ENCODE data around the gene PKDCC.

PKDCC gene

DNA sequence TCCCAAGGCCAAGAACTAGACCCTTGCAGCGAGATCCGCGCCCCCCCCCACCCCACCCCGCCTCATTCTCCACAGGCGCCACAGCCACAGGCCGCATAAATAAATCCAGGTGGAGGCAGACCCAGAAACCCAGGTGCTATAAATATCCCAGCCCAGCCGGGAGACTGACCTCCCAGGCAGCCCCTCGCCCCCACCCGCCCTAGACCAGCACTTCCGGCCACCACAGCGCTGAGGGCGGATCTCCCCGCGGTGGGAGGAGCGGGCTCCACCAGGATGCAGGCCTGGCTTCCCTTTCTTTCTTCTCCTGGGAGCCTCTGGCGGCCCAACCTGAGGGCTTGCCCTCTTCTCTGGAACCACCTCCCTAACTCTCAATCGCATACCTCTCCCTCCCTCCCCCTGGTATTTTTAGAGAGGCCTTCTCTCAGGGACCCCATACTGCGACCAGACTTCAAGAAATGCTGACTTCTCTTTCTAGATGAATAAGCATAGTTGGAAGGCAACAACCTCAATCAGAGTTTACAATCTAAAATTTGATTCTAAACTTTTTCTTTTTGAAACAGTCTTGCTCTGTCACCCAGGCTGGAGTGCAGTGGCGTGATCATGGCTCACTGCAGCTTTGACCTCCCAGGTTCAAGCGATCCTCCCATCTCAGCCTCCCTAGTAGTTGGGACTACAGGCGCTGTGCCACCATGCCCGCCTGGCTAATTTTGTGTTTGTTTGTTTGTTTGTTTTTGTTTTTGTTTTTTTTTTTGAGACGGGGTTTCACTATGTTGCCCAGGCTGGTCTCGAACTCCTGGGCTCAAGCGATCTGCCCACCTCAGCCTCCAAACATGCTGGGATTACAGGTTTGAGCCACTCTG, 55.0 kb downstream of the PKDCC start:
- TF ChIP-seq, protein P1, sequence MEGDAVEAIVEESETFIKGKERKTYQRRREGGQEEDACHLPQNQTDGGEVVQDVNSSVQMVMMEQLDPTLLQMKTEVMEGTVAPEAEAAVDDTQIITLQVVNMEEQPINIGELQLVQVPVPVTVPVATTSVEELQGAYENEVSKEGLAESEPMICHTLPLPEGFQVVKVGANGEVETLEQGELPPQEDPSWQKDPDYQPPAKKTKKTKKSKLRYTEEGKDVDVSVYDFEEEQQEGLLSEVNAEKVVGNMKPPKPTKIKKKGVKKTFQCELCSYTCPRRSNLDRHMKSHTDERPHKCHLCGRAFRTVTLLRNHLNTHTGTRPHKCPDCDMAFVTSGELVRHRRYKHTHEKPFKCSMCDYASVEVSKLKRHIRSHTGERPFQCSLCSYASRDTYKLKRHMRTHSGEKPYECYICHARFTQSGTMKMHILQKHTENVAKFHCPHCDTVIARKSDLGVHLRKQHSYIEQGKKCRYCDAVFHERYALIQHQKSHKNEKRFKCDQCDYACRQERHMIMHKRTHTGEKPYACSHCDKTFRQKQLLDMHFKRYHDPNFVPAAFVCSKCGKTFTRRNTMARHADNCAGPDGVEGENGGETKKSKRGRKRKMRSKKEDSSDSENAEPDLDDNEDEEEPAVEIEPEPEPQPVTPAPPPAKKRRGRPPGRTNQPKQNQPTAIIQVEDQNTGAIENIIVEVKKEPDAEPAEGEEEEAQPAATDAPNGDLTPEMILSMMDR (IDR thresholded peaks at IDR 0.05; ENCODE audit: low read depth, low read length): no peak
- H3K4me3 ChIP-seq (ENCODE audit: low read depth, low read length): peak overlapping the region; percentile 39

DNA sequence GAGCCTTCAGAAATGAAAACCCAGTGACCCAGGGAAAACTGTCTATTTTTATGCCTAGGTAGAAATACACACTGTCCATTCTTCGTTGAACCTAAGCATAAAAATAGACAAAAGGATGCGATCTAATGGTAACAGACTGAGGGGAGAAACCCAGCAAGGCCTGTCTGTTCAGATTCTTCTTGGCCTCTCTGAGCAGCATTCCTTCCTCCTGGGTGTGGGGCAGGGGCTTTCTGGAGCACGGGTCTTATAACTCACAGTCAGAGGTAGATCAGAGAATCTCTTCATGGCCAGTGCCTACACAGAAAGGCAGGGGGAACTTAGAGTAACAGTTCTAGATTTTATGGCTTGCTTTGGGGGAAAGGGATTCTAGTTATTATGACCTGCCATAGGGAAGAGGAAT, 56.0 kb downstream of the PKDCC start:
- TF ChIP-seq, protein P1 (IDR thresholded peaks at IDR 0.05; ENCODE audit: low read depth, low read length): no peak
- no peak overlapping the region for H3K4me3 ChIP-seq (ENCODE audit: low read depth, low read length)

DNA sequence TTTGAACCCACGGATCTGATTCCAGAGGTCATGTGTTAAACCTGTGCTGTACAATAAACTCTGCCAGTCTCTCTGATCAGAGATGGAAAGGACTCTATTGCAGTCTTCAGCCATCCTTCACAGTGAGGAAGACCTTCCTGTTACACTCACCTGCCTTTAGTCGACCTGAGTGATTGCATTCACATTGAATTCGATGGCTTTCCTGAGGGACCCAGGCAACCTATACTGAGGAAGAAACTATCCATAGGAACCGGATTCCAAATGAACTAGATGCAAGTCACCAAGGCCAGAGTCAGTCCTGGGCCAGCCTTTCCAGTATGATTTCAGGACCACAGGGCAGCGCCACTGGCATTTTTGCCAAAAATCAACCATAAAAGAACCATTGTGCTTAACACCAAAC, 56.8 kb downstream of the PKDCC start:
- TF ChIP-seq, protein P1 (IDR thresholded peaks at IDR 0.05; ENCODE audit: low read depth, low read length): no peak
- no peak overlapping the region for H3K4me3 ChIP-seq (ENCODE audit: low read depth, low read length)

DNA sequence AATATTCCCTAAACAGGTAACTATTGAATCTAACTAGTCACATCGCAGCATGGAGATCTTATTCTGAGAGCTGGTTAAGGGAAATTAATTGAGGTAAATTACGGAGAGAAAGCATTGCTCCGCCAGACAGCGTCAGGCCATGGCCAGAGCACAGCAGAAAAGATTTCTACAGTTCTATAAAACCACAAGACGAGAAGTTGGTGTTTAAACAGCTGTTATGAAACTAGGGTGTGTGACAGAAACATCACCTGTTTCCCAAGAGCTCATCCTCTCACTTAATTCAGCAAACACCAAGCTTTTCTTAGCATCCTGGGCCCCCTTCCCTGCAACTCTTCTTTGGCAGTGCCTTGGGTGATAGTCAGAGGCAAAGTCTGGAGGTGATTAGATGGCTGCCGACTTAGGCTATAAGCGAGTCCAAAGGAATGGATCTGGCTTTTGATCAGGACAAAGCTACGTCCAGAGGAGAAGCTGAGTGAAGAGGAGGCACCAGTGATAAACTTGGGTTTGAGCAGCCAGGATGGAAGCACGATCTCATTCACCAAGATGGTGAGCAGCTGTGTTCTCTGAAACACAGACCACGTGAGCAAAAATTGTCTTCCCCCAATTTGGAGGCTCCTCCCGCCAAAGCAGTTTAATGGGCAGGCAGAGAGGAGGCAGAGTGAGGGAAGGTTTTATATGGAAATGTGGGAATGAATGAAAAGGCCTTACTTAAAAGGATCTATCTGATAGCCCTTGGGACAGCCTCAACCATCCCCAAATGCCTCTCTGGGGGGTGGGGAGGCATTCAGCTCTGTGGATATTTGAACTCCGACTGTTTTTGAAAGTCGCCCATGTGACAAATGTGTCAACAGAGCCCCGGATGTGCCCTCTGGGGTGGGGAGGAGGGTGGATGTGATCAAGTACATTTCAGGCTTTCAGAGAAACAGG, 57.8 kb downstream of the PKDCC start:
- TF ChIP-seq, protein P1 (IDR thresholded peaks at IDR 0.05; ENCODE audit: low read depth, low read length): no peak
- no peak overlapping the region for H3K4me3 ChIP-seq (ENCODE audit: low read depth, low read length)

DNA sequence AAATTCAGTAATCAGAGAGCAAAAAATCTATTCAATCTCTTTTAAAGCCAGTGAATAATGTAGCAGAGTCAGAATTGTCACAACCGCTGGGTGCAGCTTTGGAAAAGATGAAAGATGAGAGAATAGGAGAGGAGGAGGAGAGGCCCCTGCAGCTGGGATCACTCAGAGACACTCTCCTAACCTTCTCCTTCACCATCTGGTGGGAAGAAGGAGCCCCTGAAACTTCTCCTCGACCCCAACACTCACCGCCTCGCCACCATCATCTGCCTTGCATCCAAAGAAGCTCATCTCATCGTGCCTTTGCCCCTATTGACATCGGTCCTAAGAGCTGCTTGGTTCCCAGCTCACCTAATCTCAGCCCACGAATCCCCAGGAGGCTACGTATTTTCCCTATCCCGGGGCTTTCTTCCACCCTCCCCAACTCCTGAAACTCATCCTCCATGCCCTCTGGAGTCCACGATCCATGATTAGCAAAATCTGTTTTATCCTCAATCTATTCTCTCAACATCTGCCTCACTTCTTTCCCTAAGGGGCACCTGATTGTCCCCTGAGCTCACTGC, 58.5 kb downstream of the PKDCC start:
- H3K4me3 ChIP-seq (ENCODE audit: low read depth, low read length): no peak overlapping the region
- TF ChIP-seq, protein P1 (IDR thresholded peaks at IDR 0.05; ENCODE audit: low read depth, low read length): no peak

DNA sequence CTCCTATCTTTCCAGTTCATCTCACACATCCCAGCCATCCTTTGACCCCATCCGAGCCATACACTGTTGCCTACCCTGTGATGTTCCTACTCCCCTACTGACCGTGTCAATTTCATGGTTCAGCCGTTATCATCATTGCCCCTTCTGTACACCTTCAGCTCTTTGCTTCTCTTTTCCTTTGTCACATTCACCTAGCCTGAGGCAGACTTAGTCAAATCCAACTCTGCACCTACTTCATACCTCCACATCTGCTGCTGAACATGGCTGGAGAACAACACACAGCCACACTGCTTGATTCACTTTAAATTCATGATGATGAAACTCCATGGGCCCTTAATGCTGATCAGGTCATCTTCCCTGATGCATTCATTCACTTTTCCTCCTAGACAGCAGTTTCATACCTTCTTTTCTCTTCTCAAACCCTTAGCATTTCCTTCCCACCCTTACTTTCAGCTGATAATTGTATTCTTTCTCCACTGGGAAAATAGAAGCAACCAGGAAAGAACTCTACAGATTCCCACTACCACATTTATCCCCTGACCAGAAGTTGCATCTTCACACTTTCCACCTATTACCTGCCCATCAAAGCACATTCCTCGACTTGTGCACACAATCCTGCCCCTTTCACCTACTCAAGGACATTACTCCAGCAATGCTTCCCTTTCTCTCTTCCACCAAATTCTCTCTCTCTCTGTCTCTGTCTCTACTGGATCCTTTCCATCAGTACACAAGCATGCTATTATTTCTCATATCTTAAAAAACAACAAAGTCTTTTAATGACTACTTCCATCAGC, 59.6 kb downstream of the PKDCC start:
- TF ChIP-seq, protein P1 (IDR thresholded peaks at IDR 0.05; ENCODE audit: low read depth, low read length): no peak
- H3K4me3 ChIP-seq (ENCODE audit: low read depth, low read length): no peak overlapping the region
